NCI-H526 treated with DMSO at 0.1 percent for 48 hours (cell line): ENCODE measurements around the gene REG1B.

Experiments used
- DNase-seq: peaks from one replicate; lab custom pipeline; 2025; lab: John Stamatoyannopoulos, UW

Gene REG1B

GRCh38 chr2:79087785-79088364 lies at the start of gene REG1B:
TSS of gene REG1B (minus strand) at chr2:79087993. CDS start at chr2:79087612, 381 bp downstream.
- DNase-seq, result no peak

- no peak for DNase-seq
Observed at GRCh38 chr2:79131687-79132086, 43.9 kb upstream of the REG1B start.

GRCh38 chr2:79129804-79130203 lies 42.0 kb upstream of the REG1B start:
- DNase-seq, result no peak

- DNase-seq, result no peak
Observed at GRCh38 chr2:79129260-79129659, 41.5 kb upstream of the REG1B start.

- no peak for DNase-seq
Observed at GRCh38 chr2:79128406-79128805, 40.6 kb upstream of the REG1B start.

GRCh38 chr2:79125721-79125985 lies 37.9 kb upstream of the REG1B start:
- DNase-seq, result no peak

- DNase-seq, result no peak
Observed at GRCh38 chr2:79124907-79125720, 37.3 kb upstream of the REG1B start.

GRCh38 chr2:79122676-79123075 lies 34.9 kb upstream of the REG1B start:
- no peak for DNase-seq

- no peak for DNase-seq
Observed at GRCh38 chr2:79120194-79120713, 32.5 kb upstream of the REG1B start, which contains the start of gene REG1A. TSS of gene REG1A (plus strand) at chr2:79120488. CDS start at chr2:79120862, 374 bp downstream.

GRCh38 chr2:79116997-79117928 lies 29.5 kb upstream of the REG1B start:
- no peak for DNase-seq

GRCh38 chr2:79114797-79115494 lies 27.2 kb upstream of the REG1B start:
- no peak for DNase-seq

GRCh38 chr2:79112269-79112668 lies 24.5 kb upstream of the REG1B start:
- DNase-seq, result no peak

GRCh38 chr2:79105259-79105658 lies 17.5 kb upstream of the REG1B start:
- DNase-seq, result no peak

GRCh38 chr2:79103214-79103613 lies 15.4 kb upstream of the REG1B start:
- no peak for DNase-seq

- no peak for DNase-seq
Observed at GRCh38 chr2:79101024-79101423, 13.2 kb upstream of the REG1B start.

- no peak for DNase-seq
Observed at GRCh38 chr2:79100285-79100684, 12.5 kb upstream of the REG1B start.

GRCh38 chr2:79099140-79099686 lies 11.4 kb upstream of the REG1B start:
- DNase-seq, result no peak

GRCh38 chr2:79097843-79098242 lies 10.1 kb upstream of the REG1B start:
- no peak for DNase-seq

GRCh38 chr2:79090693-79091092 lies 2.9 kb upstream of the REG1B start:
- DNase-seq, result no peak

- DNase-seq, result no peak
Observed at GRCh38 chr2:79086255-79086654, 1.5 kb downstream of the REG1B start.

- DNase-seq, result no peak
Observed at GRCh38 chr2:79085382-79085781, 2.4 kb downstream of the REG1B start.
